Measurements from ENCODE around the gene OFD1. TPM values are rescaled to one million over a fixed set of nuclear protein-coding genes. Genes with fewer than 3 reads are reported as not detected.

Gene OFD1
- total and polyA plus RNA-seq, 8 donors, result 13.1 to 91.0 (median 19.8) TPM

- TF ChIP-seq CTCF (IDR thresholded peaks at IDR 0.05), result no peak
- no peaks in the 10 kb centered on the region for H3K27me3 ChIP-seq
- DNase-seq, result no peak
- no peak overlapping the region for H3K27ac ChIP-seq
- no peaks in the 10 kb centered on the region for H3K4me1 ChIP-seq
- no peak for FAIRE-seq
- no peaks in the 10 kb centered on the region for H3K36me3 ChIP-seq
- WGBS, 2 donors, result 31 to 42% methylated on average over 2 of the region's 2 CpGs
- ATAC-seq, result peak in 1 of 4 donors; percentile 30
- no peak overlapping the region for H3K4me3 ChIP-seq
- H3K9me3 ChIP-seq, result no peaks in the 10 kb centered on the region
- intact Hi-C loops (cut with DNase I), result no loop called here
These were observed 57.0 kb downstream of the OFD1 start for GRCh38 chrX:13791559-13791958.

DNA sequence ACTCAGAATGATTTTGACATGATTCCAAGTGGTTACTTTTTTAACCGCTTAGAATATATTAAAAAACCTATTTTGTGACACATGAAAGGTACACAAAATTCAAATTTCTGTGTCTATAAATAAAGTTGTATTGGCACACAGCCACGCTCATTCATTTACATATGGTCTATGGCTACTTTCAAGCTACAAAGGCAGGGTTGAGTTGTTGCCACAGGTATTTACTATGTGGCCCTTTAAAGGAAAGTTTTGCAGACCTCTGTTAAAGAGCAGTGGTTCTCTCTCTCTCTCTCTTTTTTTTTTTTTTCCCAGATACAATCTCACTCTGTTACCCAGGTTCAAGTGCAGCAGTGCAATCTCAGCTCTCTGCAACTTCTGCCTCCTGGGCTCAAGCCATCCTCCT is 59.3 kb downstream of the OFD1 start:
- no peak overlapping the region for H3K4me3 ChIP-seq
- no peaks in the 10 kb centered on the region for H3K27me3 ChIP-seq
- DNase-seq, result no peak
- no peak overlapping the region for H3K27ac ChIP-seq
- H3K4me1 ChIP-seq, result no peaks in the 10 kb centered on the region
- H3K36me3 ChIP-seq, result no peaks in the 10 kb centered on the region
- no peak for ATAC-seq
- no peak for FAIRE-seq
- no peak for TF ChIP-seq CTCF (IDR thresholded peaks at IDR 0.05)
- intact Hi-C loops (cut with DNase I), result no loop called here
- WGBS, 2 donors, result 85 to 91% methylated on average over 2 of the region's 2 CpGs
- no peaks in the 10 kb centered on the region for H3K9me3 ChIP-seq

GRCh38 chrX:13794417-13794816 is 59.9 kb downstream of the OFD1 start:
- no peak for TF ChIP-seq CTCF (IDR thresholded peaks at IDR 0.05)
- DNase-seq (no peak), FAIRE-seq (no peak), ATAC-seq (no peak)
- Histone ChIP-seq H3K27me3 (no peaks in the 10 kb centered on the region), H3K4me1 (no peaks in the 10 kb centered on the region), H3K27ac (no peak overlapping the region), H3K9me3 (no peaks in the 10 kb centered on the region), H3K4me3 (no peak overlapping the region), H3K36me3 (no peaks in the 10 kb centered on the region)
- 88 to 90% methylated on average over 10 of the region's 10 CpGs for WGBS, 2 donors
- intact Hi-C loops (cut with DNase I), result no loop called here

GRCh38 chrX:13797512-13797911 is 63.0 kb downstream of the OFD1 start:
- Histone ChIP-seq H3K9me3 (no peaks in the 10 kb centered on the region), H3K27ac (no peak overlapping the region), H3K27me3 (no peaks in the 10 kb centered on the region), H3K4me1 (no peaks in the 10 kb centered on the region), H3K4me3 (no peak overlapping the region), H3K36me3 (no peaks in the 10 kb centered on the region)
- DNase-seq (no peak), FAIRE-seq (no peak), ATAC-seq (no peak)
- intact Hi-C loops (cut with DNase I), result no loop called here
- WGBS, 2 donors, result 89 to 92% methylated on average over 4 of the region's 4 CpGs
- no peak for TF ChIP-seq CTCF (IDR thresholded peaks at IDR 0.05)

DNA sequence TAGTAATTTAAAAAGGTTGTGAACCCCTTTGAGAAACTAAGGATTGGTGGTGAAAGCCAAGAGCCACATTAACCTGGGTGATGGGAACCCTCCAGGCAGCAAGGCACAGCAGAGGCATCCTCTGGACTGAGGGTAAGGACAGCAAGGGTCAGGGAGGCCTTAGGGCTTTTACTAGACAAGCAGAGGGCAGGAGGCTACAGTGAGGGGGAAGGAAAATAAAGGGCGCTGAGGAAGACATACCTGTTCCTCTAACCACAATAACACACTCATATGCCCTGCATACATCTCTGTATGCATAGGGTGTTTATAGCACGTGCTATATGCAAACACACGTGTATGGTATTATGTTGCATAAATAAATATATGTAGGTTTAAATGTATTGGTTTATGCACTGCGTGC is 63.6 kb downstream of the OFD1 start:
- FAIRE-seq (no peak), DNase-seq (no peak), ATAC-seq (no peak)
- WGBS, 2 donors, result 82 to 83% methylated on average over 4 of the region's 4 CpGs
- intact Hi-C loops (cut with DNase I), result no loop called here
- no peaks in the 10 kb centered on the region for H3K36me3 ChIP-seq
- H3K4me3 ChIP-seq, result no peak overlapping the region
- H3K27ac ChIP-seq, result no peak overlapping the region
- H3K9me3 ChIP-seq, result no peaks in the 10 kb centered on the region
- no peaks in the 10 kb centered on the region for H3K4me1 ChIP-seq
- H3K27me3 ChIP-seq, result no peaks in the 10 kb centered on the region
- TF ChIP-seq CTCF (IDR thresholded peaks at IDR 0.05), result no peak
